OCI-LY7 (cell line): ENCODE data around the gene TYW1B. TPM values are rescaled to one million over a fixed set of nuclear protein-coding genes. Genes with fewer than 3 reads are reported as not detected.
"Not testable (repeated sequence)": the region's sequence is repeated elsewhere in the genome, so short reads cannot be mapped to it uniquely, and the experiment has no call there.

Experiments used
- BruUV-seq: library from RNA; stranded (reverse); fragments of 400-500 nt; replicated peaks from 2 replicates; lab custom pipeline; 2021; lab: Mats Ljungman, UMichigan
- CTCF ChIA-PET: fragments of 300-600 bp; sonication (Branson Sonifier 250); formaldehyde crosslinking; loops from one replicate; lab custom pipeline; 2022; ENCODE audit warnings: antibody characterized with exemption; ENCODE audit not compliant: unreplicated experiment; lab: Charles Lee
- POLR2A ChIA-PET: fragments of 300-600 bp; sonication (Branson Sonifier 250); formaldehyde crosslinking; loops from one replicate; lab custom pipeline; 2022; ENCODE audit warnings: antibody characterized with exemption; lab: Charles Lee
- DNase-seq: peaks from one replicate; pipeline ENCODE4 v3.0.0-alpha.2; 2015; ENCODE audit warnings: low spot score
- H2AFZ ChIP-seq: fragments of 200-600 bp; sonication (generic), shearing (Covaris generic); 2 replicates; pipeline ENCODE4 v1.6.1; 2014; ENCODE audit warnings: mild to moderate bottlenecking, antibody characterized with exemption, low read length, moderate library complexity
- H3K27ac ChIP-seq: fragments of 200-600 bp; sonication (generic); 2 replicates; pipeline ENCODE4 v1.5.1; 2014; ENCODE audit warnings: mixed run types, low read depth, mild to moderate bottlenecking, moderate library complexity, low read length, inconsistent platforms; ENCODE audit not compliant: poor library complexity, severe bottlenecking
- H3K36me3 ChIP-seq: fragments of 200-600 bp; sonication (generic); 2 replicates; pipeline ENCODE4 v1.6.1; 2014; ENCODE audit warnings: mild to moderate bottlenecking, antibody characterized with exemption, low read length, moderate library complexity, mixed read lengths; ENCODE audit not compliant: insufficient read depth
- H3K4me1 ChIP-seq: fragments of 200-600 bp; sonication (generic); 2 replicates; pipeline ENCODE4 v1.5.1; 2014; ENCODE audit warnings: mild to moderate bottlenecking, low read length; ENCODE audit not compliant: insufficient read depth, poor library complexity, severe bottlenecking
- H3K4me2 ChIP-seq: fragments of 200-600 bp; sonication (generic); 2 replicates; pipeline ENCODE4 v1.6.1; 2014; ENCODE audit warnings: mild to moderate bottlenecking, low read length
- H3K4me3 ChIP-seq: fragments of 200-600 bp; sonication (generic); 2 replicates; pipeline ENCODE4 v1.5.1; 2014; ENCODE audit warnings: mild to moderate bottlenecking, low read depth, low read length; ENCODE audit not compliant: poor library complexity, severe bottlenecking
- H3K79me2 ChIP-seq: fragments of 200-600 bp; sonication (generic); 2 replicates; pipeline ENCODE4 v1.6.1; 2016; ENCODE audit warnings: low read depth, mild to moderate bottlenecking, low read length, moderate library complexity, mixed read lengths; ENCODE audit not compliant: insufficient read depth
- H3K9me2 ChIP-seq: fragments of 200-600 bp; sonication (generic); 2 replicates; pipeline ENCODE4 v1.6.1; 2016; ENCODE audit warnings: mild to moderate bottlenecking, low read length, mixed read lengths; ENCODE audit not compliant: insufficient read depth
- H3K9me3 ChIP-seq: fragments of 200-600 bp; sonication (generic); 2 replicates; pipeline ENCODE4 v1.6.1; 2014; ENCODE audit warnings: mild to moderate bottlenecking, mixed run types, low read length, mixed read lengths
- H4K20me1 ChIP-seq: fragments of 200-600 bp; sonication (generic); 2 replicates; pipeline ENCODE4 v1.6.1; 2014; ENCODE audit warnings: mild to moderate bottlenecking, antibody characterized with exemption, low read length, moderate library complexity, mixed read lengths; ENCODE audit not compliant: insufficient read depth
- EZH2phosphoT487 ChIP-seq: fragments of 200-600 bp; sonication (generic); IDR thresholded peaks from 2 replicates; pipeline ENCODE4 v1.6.1; 2018; ENCODE audit warnings: low read depth, borderline replicate concordance, mild to moderate bottlenecking, mixed run types, antibody characterized with exemption, low read length, moderate library complexity, mixed read lengths
- intact Hi-C: fragments of 100-400 bp; cut with micrococcal nuclease; formaldehyde crosslinking; loops from one replicate; pipeline ENCODE4 v1.10.0; 2022; ENCODE audit not compliant: unreplicated experiment
- total RNA-seq, 2 experiments: library from RNA; depleted of rRNA in 1 of 2; stranded (reverse); fragments of >200 nt in 1 of 2; shearing (Covaris generic) in 1 of 2; gene quantifications; 2 replicates each; pipeline ENCODE4 v1.2.3, GENCODE V29; 2014 to 2022
- TF ChIP-seq, protein P1 (sequence below): fragments of 200-600 bp; sonication (generic); conservative IDR thresholded peaks from 2 replicates; pipeline ENCODE4 v1.5.1; 2014; ENCODE audit warnings: mild to moderate bottlenecking, antibody characterized with exemption, low read length, moderate library complexity, mixed read lengths

The TYW1B gene
- total RNA-seq, 2 experiments from 2014 or later: 5.1 to 7.2 TPM

DNA sequence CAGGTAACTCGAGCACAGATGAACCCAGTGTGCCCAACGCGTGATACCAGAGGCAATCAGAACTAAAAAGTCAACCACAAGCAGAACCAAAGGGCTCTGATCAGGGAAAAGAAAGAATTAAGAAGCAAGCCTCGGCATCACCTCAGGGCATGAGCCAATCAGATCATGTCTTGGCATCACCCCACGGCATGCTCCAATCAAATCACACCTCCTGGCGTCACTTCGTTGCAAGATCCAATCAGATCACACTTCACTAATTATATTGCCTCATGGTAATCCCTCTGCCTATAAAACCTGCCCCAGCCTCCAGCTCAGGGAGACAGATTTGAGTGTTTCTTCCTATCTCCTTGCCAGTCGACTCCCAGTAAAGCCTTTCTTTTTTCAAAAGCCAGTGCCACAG lies 46.8 kb downstream of the TYW1B start:
- H3K36me3 ChIP-seq: 0 out of 2 replicates have a peak, but pooled peaks cover 2% of the 10 kb centered on the region
- H4K20me1 ChIP-seq: no peaks in the 10 kb centered on the region
- H3K4me3 ChIP-seq: no peak overlapping the region
- H2AFZ ChIP-seq: no peak overlapping the region
- H3K27ac ChIP-seq: no peak overlapping the region
- no peaks in the 10 kb centered on the region for H3K9me3 ChIP-seq
- no peaks in the 10 kb centered on the region for H3K79me2 ChIP-seq
- no peaks in the 10 kb centered on the region for H3K4me1 ChIP-seq
- no peak for TF ChIP-seq EZH2phosphoT487
- TF ChIP-seq, protein P1, sequence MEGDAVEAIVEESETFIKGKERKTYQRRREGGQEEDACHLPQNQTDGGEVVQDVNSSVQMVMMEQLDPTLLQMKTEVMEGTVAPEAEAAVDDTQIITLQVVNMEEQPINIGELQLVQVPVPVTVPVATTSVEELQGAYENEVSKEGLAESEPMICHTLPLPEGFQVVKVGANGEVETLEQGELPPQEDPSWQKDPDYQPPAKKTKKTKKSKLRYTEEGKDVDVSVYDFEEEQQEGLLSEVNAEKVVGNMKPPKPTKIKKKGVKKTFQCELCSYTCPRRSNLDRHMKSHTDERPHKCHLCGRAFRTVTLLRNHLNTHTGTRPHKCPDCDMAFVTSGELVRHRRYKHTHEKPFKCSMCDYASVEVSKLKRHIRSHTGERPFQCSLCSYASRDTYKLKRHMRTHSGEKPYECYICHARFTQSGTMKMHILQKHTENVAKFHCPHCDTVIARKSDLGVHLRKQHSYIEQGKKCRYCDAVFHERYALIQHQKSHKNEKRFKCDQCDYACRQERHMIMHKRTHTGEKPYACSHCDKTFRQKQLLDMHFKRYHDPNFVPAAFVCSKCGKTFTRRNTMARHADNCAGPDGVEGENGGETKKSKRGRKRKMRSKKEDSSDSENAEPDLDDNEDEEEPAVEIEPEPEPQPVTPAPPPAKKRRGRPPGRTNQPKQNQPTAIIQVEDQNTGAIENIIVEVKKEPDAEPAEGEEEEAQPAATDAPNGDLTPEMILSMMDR: no peak
- no peak overlapping the region for H3K4me2 ChIP-seq
- no TSS peak for BruUV-seq
- ChIA-PET CTCF (no interaction called here), POLR2A (no interaction called here)
- intact Hi-C loops: no loop called here
- H3K9me2 ChIP-seq: no peaks in the 10 kb centered on the region
- DNase-seq: no peak

DNA sequence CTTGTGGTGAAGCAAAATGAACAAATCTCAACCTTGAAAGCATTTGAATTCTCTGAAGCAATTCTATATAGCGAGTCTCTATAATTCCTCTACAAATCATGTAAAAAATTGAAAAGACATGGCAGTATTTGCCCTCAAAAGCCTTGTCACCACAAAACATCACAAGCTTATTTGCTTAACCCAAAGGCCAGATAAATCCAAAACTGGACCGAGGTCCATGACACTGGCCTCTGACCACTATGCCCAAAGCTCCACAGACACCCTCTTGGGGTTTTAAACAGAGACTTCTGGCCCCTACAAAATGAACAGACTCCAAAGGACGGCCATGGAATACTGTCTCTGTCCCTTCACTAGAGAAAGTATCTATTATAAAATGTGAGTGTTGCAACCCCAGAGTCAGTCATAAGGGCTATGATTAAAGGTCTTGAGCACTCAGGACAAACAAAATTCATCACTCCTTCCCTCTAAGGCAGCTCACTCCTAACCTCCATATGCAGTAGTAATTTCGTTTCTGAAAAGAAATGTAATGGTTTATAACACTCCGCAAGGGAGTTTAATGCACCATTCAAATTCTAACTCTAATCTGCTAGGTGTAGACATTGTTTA lies 47.6 kb downstream of the TYW1B start:
- POLR2A ChIA-PET: interaction anchor here (0.6 kb wide), 1 partner anchor 13 kb away, joined by 5 read pairs; no protein-coding TSS in a partner anchor
- intact Hi-C loops, BruUV-seq: not testable (repeated sequence)

DNA sequence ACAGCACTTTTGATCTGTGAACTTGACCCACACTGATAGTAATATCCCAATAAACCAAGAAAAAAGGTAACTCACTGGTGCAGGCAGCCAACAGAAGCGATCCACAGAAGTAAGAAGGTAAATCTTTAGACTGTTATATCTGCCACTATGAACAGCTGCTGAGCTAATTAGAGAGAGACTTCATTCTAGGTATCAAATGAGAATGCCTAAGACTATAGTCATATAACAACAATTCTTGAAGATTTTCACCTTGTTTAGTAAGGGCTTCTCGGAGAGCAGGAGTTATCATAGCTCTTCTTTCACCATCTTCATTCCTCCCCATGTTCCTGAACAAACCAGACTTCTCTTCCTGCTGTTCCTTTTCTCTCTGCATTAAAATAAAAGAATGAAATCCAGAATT lies 50.8 kb downstream of the TYW1B start:
- H2AFZ ChIP-seq, H3K9me2 ChIP-seq, CTCF ChIA-PET, POLR2A ChIA-PET, H3K27ac ChIP-seq, DNase-seq, H3K79me2 ChIP-seq, H3K9me3 ChIP-seq, H3K4me3 ChIP-seq, intact Hi-C loops, H4K20me1 ChIP-seq, H3K4me2 ChIP-seq, BruUV-seq, H3K4me1 ChIP-seq: not testable (repeated sequence)
- peaks cover 13% of the 10 kb centered on the region for H3K36me3 ChIP-seq

More for the DNA sequence above, 47.6 kb downstream of the TYW1B start:
- H4K20me1 ChIP-seq, H3K4me2 ChIP-seq, H3K4me3 ChIP-seq, H3K27ac ChIP-seq, H2AFZ ChIP-seq, DNase-seq, H3K36me3 ChIP-seq, H3K9me3 ChIP-seq, H3K9me2 ChIP-seq, CTCF ChIA-PET, H3K4me1 ChIP-seq, H3K79me2 ChIP-seq: not testable (repeated sequence)

DNA sequence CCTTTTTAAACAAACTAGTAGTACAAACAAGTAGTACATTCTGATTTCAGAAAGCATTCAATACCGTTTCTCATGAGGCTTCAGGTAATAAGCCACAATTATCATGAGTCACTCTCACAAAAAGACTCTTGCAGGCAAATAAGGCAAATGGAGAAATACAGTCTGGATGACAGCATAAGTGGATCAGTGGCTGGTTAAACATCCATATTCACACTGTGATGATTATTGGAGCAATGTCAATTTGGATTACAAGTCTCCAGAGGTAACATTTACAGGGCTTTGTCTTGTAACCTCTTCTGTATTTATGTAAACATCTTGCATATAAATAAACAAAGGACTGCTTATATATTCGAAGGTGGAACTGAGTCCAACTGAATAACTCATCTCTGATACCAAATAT lies 55.4 kb downstream of the TYW1B start:
- H3K27ac ChIP-seq, H4K20me1 ChIP-seq, BruUV-seq, H2AFZ ChIP-seq, H3K4me3 ChIP-seq, H3K79me2 ChIP-seq, CTCF ChIA-PET, POLR2A ChIA-PET, DNase-seq, H3K4me1 ChIP-seq, H3K9me2 ChIP-seq, H3K4me2 ChIP-seq, intact Hi-C loops, H3K9me3 ChIP-seq: not testable (repeated sequence)
- H3K36me3 ChIP-seq: peaks cover 18% of the 10 kb centered on the region

DNA sequence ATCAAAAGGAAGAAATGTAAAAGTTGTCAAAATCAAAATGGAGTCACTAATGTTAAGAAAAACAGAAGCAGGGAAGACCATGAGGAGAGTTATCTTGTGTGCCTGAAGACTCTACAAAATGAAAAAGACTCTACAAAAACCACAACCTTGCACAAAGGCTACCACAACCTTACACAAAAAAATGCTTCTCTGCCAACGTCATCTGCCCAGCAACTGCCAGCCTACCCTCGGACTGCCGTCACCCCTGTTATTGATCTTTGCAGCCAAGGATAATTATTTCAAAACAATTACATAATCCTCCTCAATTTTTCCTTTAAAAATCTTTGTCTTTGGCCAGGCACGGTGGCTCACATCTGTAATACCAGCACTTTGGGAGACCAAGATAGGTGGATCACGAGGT lies 61.0 kb downstream of the TYW1B start:
- H3K9me3 ChIP-seq, BruUV-seq, H3K4me1 ChIP-seq, CTCF ChIA-PET, H3K9me2 ChIP-seq, H2AFZ ChIP-seq, DNase-seq, POLR2A ChIA-PET, H3K27ac ChIP-seq, H4K20me1 ChIP-seq, H3K4me2 ChIP-seq, intact Hi-C loops, H3K4me3 ChIP-seq, H3K79me2 ChIP-seq: not testable (repeated sequence)
- H3K36me3 ChIP-seq: peaks cover 10% of the 10 kb centered on the region
